ENCODE measurements around the gene NMB. TPM values are rescaled to one million over a fixed set of nuclear protein-coding genes. Genes with fewer than 3 reads are reported as not detected.
A peak's percentile ranks its signal among the peaks of the same experiment; 100 is the strongest.

Gene NMB
- total RNA-seq, 1 experiment from 2014 or later, result 25.9 TPM

DNA sequence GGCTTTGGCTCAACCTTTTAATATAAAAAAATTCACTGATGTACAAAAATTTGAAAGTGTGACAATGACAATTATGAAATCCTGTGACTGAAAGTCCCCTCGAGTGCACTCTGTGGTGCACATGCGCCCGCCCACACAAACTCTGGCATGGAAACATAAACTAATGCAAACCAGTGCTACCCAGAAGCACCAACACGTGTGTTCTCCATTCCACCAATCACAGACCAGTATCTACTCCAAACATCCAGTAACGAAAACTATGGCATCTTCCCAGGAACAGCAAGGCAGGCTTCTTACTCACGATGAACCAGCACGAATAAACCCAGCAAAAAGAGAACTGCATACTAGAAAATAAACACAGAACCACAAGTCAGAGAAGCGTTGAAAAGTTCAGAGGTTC lies 11.7 kb upstream of the NMB start:
- ATAC-seq (no peak), DNase-seq (no peak)
- Histone ChIP-seq H3K27me3 (ENCODE audit: low read length) (no peaks in the 10 kb centered on the region), H3K36me3 (ENCODE audit: low read depth, low read length) (peaks cover 30% of the 10 kb centered on the region), H2AFZ (ENCODE audit: low read length) (no peak overlapping the region), H3K9ac (ENCODE audit: low read length) (no peak overlapping the region), H3K4me2 (ENCODE audit: low read length) (no peak overlapping the region), H4K20me1 (ENCODE audit: low read length) (no peaks in the 10 kb centered on the region), H3K79me2 (ENCODE audit: low read length) (no peaks in the 10 kb centered on the region), H3K4me1 (ENCODE audit: insufficient read depth, low read length) (peaks cover 13% of the 10 kb centered on the region), H3F3A (ENCODE audit: low read length, unreplicated experiment) (no peaks in the 10 kb centered on the region), H3K9me3 (ENCODE audit: low read length) (no peaks in the 10 kb centered on the region), H3K4me3 (ENCODE audit: low read length) (no peak overlapping the region), H3K27ac (ENCODE audit: low read length) (peak overlapping the region; percentile 42), H3K9me2 (replicated peaks; ENCODE audit: low read length) (no peaks in the 10 kb centered on the region)
- POLR2A ChIA-PET (ENCODE audit: unreplicated experiment), result interaction anchor here (0.7 kb wide), 1 partner anchor 61 kb away, joined by 16 read pairs; no protein-coding TSS in a partner anchor
- intact Hi-C loops (cut with micrococcal nuclease), result no loop called here
- CTCF ChIA-PET, result interaction anchor here (1.2 kb wide), 1 partner anchor 11 kb away, joined by 10 read pairs; the partner anchor contains the start of gene NMB
- TSS peak; percentile 56 for BruUV-seq (replicated peaks)
- TF ChIP-seq EZH2phosphoT487 (IDR thresholded peaks at IDR 0.05; ENCODE audit: borderline replicate concordance, low read length) (no peak), CTCF (conservative IDR thresholded peaks at IDR 0.05; ENCODE audit: low read depth, low read length) (no peak), EZH2 (IDR thresholded peaks at IDR 0.05; ENCODE audit: low read length, unreplicated experiment) (no peak)

- no peak overlapping the region for H3K9ac ChIP-seq (ENCODE audit: low read length)
- peak overlapping the region; percentile 44 for H3K27ac ChIP-seq (ENCODE audit: low read length)
- no peaks in the 10 kb centered on the region for H3K9me2 ChIP-seq (replicated peaks; ENCODE audit: low read length)
- POLR2A ChIA-PET (ENCODE audit: unreplicated experiment), result interaction anchor here (0.6 kb wide), 1 partner anchor 69 kb away, joined by 3 read pairs; no protein-coding TSS in a partner anchor
- peaks cover 29% of the 10 kb centered on the region; the same call in 1 of the 2 replicates for H3K36me3 ChIP-seq (ENCODE audit: low read depth, low read length)
- no peak overlapping the region for H2AFZ ChIP-seq (ENCODE audit: low read length)
- DNase-seq (no peak), ATAC-seq (no peak)
- BruUV-seq (replicated peaks), result no TSS peak
- intact Hi-C loops (cut with micrococcal nuclease), result no loop called here
- no peaks in the 10 kb centered on the region for H3F3A ChIP-seq (ENCODE audit: low read length, unreplicated experiment)
- no peaks in the 10 kb centered on the region for H3K9me3 ChIP-seq (ENCODE audit: low read length)
- H3K4me3 ChIP-seq (ENCODE audit: low read length), result no peak overlapping the region
- peaks cover 13% of the 10 kb centered on the region for H3K4me1 ChIP-seq (ENCODE audit: insufficient read depth, low read length)
- H4K20me1 ChIP-seq (ENCODE audit: low read length), result no peaks in the 10 kb centered on the region
- CTCF ChIA-PET, result interaction anchor here (0.5 to 1.2 kb wide), 3 partner anchors 10 to 98 kb away, joined by 4 to 10 read pairs (median 5); partner anchors contain the start of gene NMB
- H3K27me3 ChIP-seq (ENCODE audit: low read length), result no peaks in the 10 kb centered on the region
- H3K4me2 ChIP-seq (ENCODE audit: low read length), result peak overlapping the region; percentile 9; the same call in 1 of the 2 replicates
- no peak for TF ChIP-seq CTCF (conservative IDR thresholded peaks at IDR 0.05; ENCODE audit: low read depth, low read length)
- TF ChIP-seq EZH2 (IDR thresholded peaks at IDR 0.05; ENCODE audit: low read length, unreplicated experiment), result no peak
- TF ChIP-seq EZH2phosphoT487 (IDR thresholded peaks at IDR 0.05; ENCODE audit: borderline replicate concordance, low read length), result no peak
- no peaks in the 10 kb centered on the region for H3K79me2 ChIP-seq (ENCODE audit: low read length)
These were observed 10.4 kb upstream of the NMB start for GRCh38 chr15:84668221-84668982.

DNA sequence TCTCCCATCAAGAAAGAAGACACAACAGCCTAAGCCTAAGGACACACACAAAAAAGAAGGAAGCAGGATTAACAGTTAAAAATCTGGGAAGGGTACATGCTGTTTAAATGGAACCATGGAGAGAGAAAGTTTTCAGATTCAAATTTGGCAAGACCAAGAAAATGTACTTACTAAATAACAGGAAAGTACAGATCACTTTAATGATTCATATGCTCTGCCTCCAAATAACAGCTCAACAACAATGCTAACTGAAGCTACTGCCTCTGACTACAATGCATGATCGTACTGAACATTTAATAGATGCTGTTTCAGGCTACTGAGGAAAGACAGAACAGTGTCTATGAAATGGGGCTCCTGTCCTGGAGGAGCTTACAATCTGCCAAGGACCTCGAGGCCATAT lies 8.4 kb upstream of the NMB start:
- Histone ChIP-seq H4K20me1 (ENCODE audit: low read length) (no peaks in the 10 kb centered on the region), H3K79me2 (ENCODE audit: low read length) (no peaks in the 10 kb centered on the region), H3K4me2 (ENCODE audit: low read length) (no peak overlapping the region), H3K27me3 (ENCODE audit: low read length) (no peaks in the 10 kb centered on the region), H3K9me2 (replicated peaks; ENCODE audit: low read length) (no peaks in the 10 kb centered on the region), H3K27ac (ENCODE audit: low read length) (no peak overlapping the region), H3F3A (ENCODE audit: low read length, unreplicated experiment) (no peaks in the 10 kb centered on the region), H3K4me1 (ENCODE audit: insufficient read depth, low read length) (peaks cover 13% of the 10 kb centered on the region), H3K4me3 (ENCODE audit: low read length) (no peak overlapping the region), H2AFZ (ENCODE audit: low read length) (no peak overlapping the region), H3K36me3 (ENCODE audit: low read depth, low read length) (peaks cover 29% of the 10 kb centered on the region; the same call in 1 of the 2 replicates), H3K9ac (ENCODE audit: low read length) (no peak overlapping the region), H3K9me3 (ENCODE audit: low read length) (no peaks in the 10 kb centered on the region)
- intact Hi-C loops (cut with micrococcal nuclease), result no loop called here
- ChIA-PET CTCF (no interaction called here), POLR2A (ENCODE audit: unreplicated experiment) (no interaction called here)
- BruUV-seq (replicated peaks), result no TSS peak
- no peak for DNase-seq
- TF ChIP-seq CTCF (conservative IDR thresholded peaks at IDR 0.05; ENCODE audit: low read depth, low read length), result no peak
- no peak for ATAC-seq
